NCI-H1694 treated with DMSO at 0.1 percent for 48 hours (cell line): ENCODE data around the gene TRIM43.
A peak's percentile ranks its signal among the peaks of the same experiment; 100 is the strongest.
"Not testable (repeated sequence)": the region's sequence is repeated elsewhere in the genome, so short reads cannot be mapped to it uniquely, and the experiment has no call there.

Experiments used
- DNase-seq: peaks from one replicate; lab custom pipeline; 2025; lab: John Stamatoyannopoulos, UW

Gene TRIM43

DNA sequence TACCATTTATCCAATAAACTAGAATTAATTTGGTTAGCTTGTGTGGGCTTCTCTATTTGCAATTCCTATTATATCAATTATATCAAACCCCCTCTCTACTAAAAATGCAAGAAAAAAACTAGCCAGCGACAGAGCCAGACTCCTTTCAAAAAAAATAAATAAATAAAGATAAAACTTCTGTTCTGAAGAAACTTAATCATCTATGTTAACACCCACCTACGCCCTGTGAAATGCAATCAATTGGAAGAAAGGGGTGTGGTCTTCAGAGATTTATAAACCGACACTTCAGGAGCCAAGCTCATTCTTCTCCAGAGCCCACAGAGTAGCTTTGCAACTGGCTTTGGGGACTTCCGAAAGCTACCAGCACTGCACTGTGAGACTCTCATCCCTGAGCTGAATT lies at the start of gene TRIM43:
TSS of gene TRIM43 (plus strand) at position 301 of the 400 bp plus-strand sequence. CDS start 2,023 bp downstream, outside the sequence.
- DNase-seq: not testable (repeated sequence)

DNA sequence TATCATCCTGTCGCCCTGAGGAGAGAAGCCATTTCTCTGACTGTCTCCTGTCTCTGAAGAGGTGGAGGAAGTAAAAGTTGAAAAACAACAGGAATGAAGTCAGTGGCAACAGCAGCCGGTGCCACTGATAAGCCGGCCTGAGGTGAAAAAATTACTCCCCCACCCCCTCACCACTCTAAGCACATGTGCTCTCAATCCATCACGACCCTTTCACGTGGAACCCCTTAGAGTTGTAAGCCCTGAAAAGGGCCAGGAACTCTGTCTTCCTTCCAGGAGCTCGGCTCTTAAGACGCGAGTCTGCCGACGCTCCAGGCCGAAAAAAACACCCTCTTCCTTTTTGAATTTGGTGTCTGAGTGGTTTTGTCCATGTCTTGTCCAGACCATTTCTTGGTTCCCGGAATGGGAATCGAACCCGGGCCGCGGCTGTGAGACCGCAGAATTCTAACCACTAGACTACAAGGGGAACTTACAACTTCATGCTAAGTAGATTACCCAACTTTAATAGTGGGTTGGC lies 40.7 kb upstream of the TRIM43 start:
- no peak for DNase-seq

DNA sequence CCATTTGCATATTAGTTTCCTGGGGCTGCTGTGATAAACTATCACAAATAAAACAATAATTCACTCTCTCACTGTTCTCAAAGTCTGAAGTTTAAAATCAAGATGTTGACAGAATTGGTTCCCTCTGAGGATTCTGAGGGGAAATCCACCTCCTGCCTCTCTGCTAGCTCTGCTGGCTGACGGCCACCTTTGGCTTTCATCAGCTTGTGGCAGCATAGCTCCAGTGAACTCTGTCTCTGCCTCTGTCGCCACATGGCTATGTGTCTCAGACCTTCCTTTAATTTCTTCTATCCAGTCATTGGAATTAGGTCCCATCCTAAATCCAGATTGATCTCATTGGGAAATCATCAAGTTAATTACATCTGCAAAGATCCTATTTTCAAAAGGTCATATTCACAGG lies 38.9 kb upstream of the TRIM43 start:
- peak; percentile 54 for DNase-seq

DNA sequence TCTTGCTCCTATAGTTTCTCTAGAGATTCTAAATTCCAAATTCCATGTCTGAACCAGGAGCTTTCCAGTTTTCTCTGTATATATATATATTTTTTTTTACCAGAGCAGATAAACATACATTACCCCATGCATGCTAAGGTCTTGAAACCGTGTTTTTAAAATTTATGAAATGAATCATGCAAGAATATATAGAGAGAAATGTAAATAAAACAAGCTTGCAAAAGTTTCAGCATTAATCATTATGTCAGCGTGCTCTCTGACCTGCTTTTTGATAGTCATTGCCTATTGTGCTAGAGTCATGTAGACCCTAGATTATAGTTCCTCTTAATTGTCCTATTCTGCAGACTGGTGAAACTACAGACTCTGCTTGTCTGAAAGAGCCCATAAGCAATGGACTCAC lies 22.6 kb upstream of the TRIM43 start:
- DNase-seq: no peak

DNA sequence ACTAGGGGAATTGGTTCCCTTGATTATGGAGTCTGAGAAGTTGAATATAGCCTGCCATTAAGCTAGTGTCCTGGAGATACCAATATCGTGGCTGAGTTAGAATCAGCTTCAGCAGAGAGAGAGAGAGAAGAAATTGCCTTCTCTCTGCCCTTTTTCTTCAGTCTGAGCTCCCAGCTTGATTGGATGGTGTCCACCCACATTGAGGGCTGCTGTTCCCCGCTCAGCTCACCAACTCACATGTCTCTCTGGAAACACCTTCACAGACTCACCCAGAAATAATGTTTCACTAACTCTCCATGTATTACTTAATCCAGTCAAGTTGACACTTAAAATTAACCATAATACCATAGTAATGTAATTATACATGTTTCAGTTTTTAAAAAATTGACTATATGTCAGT lies 17.9 kb upstream of the TRIM43 start:
- DNase-seq: no peak

DNA sequence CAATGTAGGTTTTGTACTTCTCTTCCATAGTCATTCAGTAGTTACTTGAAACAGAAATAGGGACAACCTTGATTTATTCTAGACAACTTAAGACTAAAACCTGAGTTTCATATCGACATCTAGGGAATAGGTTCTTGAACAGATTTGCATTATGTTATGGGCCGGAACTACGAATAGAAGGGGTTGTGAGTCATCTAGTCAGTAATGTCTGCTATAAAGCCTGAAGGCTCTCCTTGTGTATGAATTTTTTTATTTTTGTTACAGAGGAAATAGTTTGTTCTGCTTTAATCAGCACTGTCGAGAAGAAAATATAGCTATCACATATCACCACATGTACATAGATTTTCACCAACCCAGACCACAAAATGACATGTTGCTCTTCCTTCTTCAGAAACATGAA lies 17.3 kb upstream of the TRIM43 start:
- no peak for DNase-seq

DNA sequence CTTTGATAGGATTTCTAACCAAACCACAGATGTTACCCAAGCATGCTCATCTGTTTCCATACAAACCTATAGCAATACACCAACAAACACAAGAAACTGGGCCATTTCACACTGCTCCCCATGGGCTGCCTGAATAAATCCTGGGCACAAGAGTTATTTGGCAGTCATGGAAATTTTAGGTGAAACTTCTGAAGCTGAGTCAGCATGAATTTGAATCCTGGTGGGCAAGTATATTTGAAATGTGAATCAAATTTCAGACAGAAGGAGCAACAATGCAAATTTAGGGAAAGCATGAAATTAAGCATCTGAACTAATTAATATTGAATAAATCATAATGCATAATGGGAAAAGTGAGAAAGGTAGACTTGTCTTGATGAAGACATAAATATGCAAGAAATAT lies 15.9 kb upstream of the TRIM43 start:
- DNase-seq: no peak

DNA sequence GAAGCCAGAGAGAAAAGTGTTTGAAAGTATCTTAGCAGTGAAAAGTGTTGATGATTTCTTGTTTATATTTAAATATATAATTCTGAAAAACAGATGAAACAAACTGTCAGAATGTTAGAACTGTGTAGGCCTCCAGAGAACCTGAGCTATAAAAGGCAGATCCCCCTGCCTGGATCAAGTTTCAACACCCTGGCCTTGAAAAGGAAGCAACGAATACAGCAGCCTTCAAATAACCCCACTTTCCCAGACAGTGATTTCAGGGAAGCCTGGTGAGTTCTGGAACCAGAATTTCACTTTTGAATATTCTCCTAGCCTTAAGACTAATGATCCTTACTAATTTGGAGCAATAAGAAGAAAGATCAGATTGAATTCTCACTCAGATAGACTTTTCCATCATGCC lies 13.3 kb upstream of the TRIM43 start:
- no peak for DNase-seq

DNA sequence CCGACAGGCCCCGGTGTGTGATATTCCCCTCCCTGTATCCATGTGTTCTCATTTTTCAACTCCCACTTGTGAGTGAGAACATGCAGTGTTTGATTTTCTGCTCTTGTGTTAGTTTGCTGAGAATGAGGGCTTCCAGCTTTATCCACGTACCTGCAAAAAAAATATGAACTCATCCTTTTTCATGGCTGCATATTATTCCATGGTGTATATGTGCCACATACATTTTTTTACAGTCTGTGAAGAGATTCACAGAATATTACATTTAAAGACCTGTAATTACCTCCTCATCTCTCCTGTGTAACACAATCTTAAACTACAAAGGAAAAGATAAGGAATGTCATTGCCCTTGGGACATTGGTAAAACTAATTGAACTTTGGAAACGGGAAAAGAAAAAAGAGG lies 8.3 kb upstream of the TRIM43 start:
- not testable (repeated sequence) for DNase-seq

DNA sequence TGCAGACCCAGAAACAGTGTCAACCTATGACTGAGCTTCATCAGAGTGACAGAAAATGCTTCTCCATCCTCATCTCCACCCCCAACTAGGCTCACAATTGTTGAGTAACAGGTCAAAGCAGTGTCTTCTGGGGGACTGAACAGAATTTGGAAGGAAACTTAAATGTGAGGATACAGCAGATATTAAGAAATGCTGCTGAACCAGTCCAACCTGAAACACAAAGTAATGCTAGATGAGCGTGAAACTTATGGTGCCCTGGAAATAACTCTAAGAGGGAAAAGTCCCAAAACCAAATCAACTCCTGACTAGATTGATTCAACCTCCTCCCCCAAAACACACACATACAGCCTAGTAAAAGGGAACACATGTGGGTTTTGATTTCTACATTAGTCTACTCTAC lies 7.5 kb upstream of the TRIM43 start:
- DNase-seq: not testable (repeated sequence)

DNA sequence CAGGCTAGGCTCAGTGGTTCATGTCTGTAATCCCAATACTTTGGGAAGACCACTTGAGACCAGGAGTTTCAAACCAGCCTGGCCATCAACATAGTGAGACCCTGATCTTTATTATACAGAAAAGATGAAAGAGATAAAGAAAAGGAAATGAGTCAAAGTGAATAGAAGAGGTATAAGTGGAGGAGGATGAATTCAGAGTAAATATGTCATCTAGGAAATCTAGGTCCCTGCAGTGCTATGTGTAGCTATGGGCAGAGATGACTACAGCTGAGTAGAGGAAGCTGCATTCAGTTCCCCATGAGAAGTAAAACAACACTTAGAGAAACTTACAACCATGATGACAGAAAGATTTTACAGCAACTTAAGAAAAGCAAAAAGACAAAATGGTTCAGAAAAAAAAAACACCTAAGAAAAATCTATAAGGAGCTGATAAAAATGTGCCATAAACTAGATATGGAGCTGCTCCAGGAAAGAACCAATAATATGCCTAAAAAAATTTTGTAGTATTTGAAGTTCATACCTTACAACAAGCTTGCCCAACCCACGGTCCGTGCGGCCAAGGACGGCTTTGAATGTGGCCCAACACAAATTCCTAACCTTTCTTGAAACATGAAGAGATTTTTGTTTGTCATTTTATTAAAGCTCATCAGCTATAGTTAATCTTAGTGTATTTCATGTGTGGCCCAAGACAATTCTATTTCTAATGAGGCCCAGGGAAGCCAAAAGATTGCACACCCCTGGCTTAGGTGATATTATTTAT lies 1.8 kb upstream of the TRIM43 start:
- DNase-seq: not testable (repeated sequence)

DNA sequence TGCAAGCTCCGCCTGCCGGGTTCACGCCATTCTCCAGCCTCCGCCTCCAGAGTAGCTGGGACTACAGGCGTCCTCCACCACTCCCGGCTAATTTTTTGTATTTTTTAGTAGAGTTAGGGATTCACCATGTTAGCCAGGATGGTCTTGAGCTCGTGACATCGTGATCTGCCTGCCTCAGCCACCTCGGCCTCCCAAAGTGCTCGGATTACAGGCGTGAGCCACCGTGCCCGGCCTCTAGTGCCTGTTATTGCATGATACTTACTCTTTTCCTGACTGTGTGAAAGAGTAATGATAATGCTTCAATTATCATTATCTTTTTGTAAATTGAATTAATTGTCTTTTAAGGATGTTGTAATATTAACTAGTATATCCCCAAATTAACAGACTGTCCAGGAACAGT lies 1.2 kb downstream of the TRIM43 start:
- DNase-seq: not testable (repeated sequence)

DNA sequence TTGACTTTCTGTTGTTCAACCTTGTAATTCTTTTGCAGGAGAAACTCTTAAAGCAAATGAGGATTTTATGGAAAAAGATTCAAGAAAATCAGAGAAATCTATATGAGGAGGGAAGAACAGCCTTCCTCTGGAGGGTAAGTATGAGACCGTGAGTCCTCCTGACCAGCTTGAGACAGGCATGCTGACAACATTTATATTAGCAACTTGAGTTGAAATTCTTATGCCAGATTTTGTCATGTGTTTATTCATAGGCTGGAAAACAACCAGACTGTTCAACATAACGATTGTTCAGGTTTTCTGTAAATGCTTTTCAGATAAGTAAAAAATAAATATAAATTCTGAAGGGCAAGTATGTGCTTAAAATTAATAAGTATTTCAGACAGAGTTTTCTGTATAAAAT lies 3.2 kb downstream of the TRIM43 start:
- DNase-seq: not testable (repeated sequence)

DNA sequence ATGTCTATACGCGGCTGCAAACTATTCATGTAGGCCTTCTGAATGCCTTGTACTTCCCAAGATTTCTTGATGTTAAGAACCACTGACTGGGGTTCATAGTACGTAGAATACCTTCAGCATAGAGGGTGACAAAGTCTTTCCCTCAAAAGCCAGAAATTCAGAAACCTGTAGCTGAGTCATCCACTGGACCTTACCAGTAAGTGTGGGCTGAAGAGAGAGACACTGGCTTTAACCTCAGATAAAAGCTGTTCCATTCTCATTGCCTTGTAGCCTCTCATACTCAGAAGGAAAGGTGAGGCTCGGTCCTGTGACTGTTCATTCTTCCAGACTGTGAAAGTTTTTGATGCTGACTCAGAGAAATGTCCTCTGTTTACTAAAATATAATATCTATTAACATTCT lies 9.5 kb downstream of the TRIM43 start:
- not testable (repeated sequence) for DNase-seq

DNA sequence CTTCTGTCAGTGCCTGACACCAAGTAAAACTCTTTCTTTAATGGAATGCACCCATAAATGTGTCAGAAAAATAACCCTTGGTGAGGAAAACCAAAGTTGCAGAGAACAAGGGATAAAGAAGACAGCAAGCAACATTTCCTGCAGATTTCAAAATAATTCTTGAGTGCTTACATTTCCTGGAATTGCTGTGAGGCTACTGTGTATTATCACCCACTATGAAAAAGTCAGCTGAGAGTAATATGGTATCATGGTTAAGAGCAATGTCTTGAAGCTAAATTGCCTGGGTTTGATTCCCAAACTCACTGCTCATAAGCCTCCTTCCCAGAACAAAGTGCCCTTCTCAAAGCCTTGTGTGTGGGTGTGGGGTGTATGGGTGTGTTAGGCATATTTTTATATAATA lies 10.3 kb downstream of the TRIM43 start:
- DNase-seq: not testable (repeated sequence)

DNA sequence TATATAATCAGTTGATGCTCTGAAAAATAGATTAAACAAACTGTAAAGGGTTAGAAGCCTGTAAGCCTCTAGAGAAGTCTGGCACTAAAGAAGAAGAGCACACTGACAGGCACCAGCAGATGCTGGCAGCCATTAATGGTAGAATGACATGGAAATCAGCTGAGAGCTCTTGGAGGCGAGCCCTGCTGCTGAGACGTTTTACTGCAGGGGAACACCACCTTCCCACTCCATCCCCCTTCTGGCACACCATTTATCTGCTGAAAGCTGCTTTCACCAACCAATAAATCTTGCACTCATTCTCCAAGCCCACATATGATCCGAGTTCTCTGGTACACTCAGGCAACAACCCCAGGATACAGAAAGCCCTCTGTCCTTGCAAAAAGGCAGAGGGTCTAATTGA lies 16.6 kb downstream of the TRIM43 start:
- DNase-seq: not testable (repeated sequence)

DNA sequence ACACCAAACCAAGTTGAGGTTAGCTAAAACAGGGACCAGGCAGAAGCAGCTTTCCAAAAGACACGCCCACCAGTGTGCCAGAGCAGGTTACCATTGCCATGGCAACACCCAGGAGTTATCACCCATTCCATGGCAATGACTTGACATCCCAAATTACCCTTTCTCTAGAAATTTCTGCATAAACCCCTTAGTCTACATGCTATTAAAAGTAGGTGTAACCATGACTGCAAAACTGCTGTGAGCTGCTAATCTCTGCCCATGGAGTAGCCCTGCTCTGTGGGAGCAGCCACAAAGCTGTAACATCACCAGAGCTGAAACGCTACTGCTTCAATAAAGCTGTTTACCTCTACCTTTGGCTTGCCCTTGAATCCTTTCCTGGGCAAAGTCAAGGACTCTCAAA lies 18.0 kb downstream of the TRIM43 start:
- DNase-seq: not testable (repeated sequence)

DNA sequence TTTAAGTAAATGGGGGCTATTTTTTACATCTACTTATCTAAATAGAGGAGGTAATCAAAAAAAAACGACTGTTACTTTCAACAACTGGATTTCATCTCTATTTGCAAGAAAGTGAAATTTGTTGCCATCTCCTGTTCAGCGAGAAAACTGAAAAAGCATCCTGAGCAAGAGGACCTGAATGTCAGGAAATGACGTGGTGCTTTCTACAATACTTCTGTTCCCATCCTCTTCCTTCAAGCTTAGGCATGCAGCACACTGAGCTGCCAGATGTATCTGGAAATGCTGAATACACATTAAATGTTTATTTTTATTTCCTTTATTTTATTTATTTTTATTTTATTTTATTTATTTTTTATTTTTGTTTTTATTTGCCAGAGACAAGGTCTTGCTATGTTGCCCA lies 21.2 kb downstream of the TRIM43 start:
- DNase-seq: not testable (repeated sequence)

DNA sequence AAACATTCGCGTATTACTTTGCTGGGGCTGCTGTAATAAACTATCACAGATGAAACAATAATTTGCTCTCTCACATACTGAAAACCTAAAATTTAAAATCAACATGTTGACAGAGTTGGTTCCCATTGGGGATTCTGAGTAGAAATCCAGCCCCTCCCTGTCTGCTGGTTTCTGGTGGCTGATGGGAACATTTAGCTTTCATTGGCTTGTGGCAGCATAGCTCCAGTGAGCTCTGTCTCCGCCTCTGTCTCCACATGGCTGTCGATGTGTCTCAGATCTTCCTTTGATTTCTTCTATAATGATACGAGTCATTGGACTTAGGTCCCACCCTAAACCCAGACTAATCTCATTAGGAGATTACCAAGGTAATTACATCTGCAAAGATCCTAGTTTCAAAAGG lies 30.9 kb downstream of the TRIM43 start:
- not testable (repeated sequence) for DNase-seq

DNA sequence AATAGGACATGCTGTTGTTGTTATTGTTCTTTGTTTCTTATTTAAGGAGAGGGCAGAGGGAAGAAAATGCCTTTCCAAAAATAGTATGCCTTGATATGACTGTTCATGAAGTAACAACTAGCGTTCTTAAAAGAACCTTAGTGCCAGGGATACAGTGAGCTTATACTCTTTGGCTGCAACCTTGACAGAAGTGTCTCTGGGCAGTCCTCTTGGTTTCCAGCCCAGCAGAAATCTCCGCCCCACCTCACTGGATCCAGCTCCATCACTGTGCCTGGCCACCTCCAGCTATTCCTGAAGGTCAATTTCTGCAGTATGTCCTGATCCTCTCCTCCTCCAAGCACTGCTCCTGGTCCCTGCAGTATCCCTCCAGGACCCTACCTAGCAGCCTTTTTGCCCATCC lies 39.2 kb downstream of the TRIM43 start:
- DNase-seq: not testable (repeated sequence)

DNA sequence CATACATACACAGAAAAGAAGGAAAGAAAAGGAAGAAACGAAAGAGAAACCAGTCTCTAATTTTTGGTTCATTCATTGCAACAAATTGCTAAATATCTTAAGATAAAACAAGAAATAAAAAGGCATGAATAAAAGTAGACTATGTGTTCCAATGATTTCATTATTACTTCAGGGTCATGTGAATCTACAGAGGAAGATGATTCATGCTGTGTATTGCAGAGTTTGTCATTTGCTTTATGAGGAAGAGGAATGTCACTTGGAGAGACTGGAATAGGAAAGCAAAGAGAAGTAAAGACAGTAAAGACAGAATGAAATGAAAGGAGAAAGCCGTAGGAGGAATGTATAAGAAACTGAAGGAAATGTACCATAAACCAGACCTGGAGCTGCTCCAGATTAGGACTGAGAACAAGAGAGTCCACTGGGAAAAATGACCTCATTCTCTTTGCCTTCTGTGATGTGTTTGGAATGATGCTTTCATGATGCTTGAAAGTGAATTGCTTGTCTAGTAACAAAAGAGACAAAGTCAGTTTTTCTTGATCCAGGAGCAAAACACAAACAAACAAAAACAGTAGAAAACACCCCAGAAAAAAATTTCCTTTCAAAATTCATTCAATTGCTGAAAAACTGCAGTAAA lies 41.9 kb downstream of the TRIM43 start:
- DNase-seq: not testable (repeated sequence)

DNA sequence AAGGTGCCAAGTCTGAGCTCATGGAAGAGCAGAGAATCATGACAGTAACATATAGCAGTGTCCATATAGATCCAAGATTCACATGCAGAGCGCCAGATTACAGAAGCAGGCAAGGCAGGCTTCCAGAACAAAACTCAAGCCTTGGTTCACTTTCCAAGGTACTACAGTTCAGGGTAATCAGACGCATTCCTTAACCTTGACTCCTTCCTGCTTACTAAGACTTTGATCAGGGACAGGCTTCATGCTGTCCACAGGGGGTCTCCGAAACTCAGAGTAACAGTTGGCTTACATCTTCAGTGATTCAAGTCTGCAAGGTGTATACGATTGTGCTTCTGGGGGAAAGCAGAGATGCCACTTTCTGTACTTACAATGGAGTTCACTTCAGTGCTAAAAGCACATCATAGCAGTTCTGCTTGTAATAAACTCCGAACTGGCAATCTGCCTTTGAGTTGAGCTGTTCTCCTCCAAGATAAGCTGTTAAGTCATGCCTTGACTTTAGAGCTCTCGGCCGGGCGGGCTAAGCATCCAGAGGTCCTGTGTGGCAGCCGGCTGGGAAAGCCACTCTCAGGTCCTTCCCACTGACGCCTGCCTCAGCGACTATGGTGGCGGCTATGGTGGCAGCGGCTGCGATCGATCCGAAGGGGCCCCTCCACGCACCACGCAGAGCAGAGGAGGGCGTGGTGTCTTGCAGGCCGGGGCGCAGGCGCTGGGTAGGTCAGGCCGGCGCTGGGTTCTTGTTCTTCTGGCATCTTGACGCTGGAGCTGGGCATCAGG lies 48.9 kb downstream of the TRIM43 start:
- DNase-seq: not testable (repeated sequence)

DNA sequence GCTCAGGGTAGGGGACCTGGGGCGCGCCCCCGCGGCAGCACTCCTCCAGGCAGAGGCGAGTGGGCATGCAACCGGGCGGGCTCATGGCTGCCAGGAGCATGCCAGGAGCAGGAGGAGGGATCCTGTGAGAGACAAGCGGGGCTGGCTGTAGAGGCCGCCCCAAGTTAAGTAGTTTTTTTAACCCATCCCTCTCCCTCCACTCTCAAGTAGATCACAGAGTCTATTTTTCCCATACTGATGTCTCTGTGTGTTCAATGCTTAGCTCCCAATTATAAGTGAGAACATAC lies 49.4 kb downstream of the TRIM43 start:
- DNase-seq: not testable (repeated sequence)
